Measurements from ENCODE around the gene BORCS5. TPM values are rescaled to one million over a fixed set of nuclear protein-coding genes. Genes with fewer than 3 reads are reported as not detected.

The BORCS5 gene
- total and polyA plus RNA-seq, 7 experiments from 2014 or later: 8.4 to 28.2 (median 18.6) TPM

- POLR2A ChIA-PET: interaction anchor here (1.4 kb wide), 1 partner anchor 31 kb away, joined by 3 read pairs; the partner anchor contains the start of gene BORCS5
- Mint-ChIP-seq H3K4me3 (no peak overlapping the region), H3K36me3 (peaks cover 0 to 9% (median 3%) of the 10 kb centered on the region in 5 donors), H3K9me3 (peaks cover 0 to 4% (median 0%) of the 10 kb centered on the region in 11 donors), H3K4me1 (peaks cover 7 to 21% (median 15%) of the 10 kb centered on the region in 7 donors), H3K27me3 (peaks cover 0 to 2% (median 0%) of the 10 kb centered on the region in 5 donors), H3K27ac (peak overlapping the region in 1 of 9 donors; percentile 43)
- no peak overlapping the region for H3K27ac ChIP-seq (ENCODE audit: low read depth, low read length)
- H3K4me3 ChIP-seq (ENCODE audit: low read length): no peak overlapping the region
- peaks cover 0 to 7% of the 10 kb centered on the region in 2 donors for H3K4me1 ChIP-seq (ENCODE audit: control insufficient read depth in 2 of 2, insufficient read depth in 2 of 2, low read length in 2 of 2)
- no peaks in the 10 kb centered on the region for H3K9me3 ChIP-seq (ENCODE audit: control insufficient read depth in 2 of 3, low read length in 3 of 3)
- CTCF ChIA-PET: interaction anchor here (0.6 to 1.6 kb wide), 2 partner anchors 31 to 771 kb away, joined by 3 to 4 read pairs; no protein-coding TSS in a partner anchor
- intact Hi-C loops (cut with micrococcal nuclease): loop anchor here (2.0 to 5.0 kb wide), 2 partner anchors 255 to 289 kb away; partner anchors contain the start of gene BCL2L14 (in 1 of the 2)
- no peaks in the 10 kb centered on the region for H3K27me3 ChIP-seq (ENCODE audit: control insufficient read depth in 2 of 2, insufficient read depth in 2 of 2, low read length in 2 of 2)
- H3K36me3 ChIP-seq (ENCODE audit: control insufficient read depth in 2 of 3, insufficient read depth in 3 of 3, low read length in 3 of 3): peaks cover 0 to 5% (median 3%) of the 10 kb centered on the region in 3 experiments
- DNase-seq (no peak), ATAC-seq (no peak)
Measured at GRCh38 chr12:12326262-12326661, 30.6 kb upstream of the BORCS5 start.

DNA sequence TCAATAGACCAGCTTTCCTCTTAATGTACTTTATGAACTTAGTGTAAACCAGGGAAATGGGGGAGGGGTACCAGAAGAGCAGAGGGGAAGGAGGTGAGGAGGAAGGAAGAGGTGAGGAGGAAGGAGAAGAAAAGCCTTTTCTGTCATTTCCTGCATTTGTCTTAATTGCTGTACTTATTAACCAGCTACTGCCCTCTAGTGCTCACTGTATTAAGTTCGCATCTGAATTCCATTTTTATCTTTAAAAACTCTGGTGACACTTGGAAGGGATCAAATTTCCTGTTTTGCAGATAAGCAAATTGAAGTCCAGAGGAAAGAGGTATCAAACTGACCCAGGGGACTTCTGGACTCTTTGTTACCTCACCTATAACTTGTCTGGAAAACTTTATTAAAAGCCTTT lies 29.1 kb upstream of the BORCS5 start:
- peaks cover 0 to 7% of the 10 kb centered on the region in 2 donors for H3K4me1 ChIP-seq (ENCODE audit: control insufficient read depth in 2 of 2, insufficient read depth in 2 of 2, low read length in 2 of 2)
- peaks cover 0 to 9% (median 3%) of the 10 kb centered on the region in 5 donors for H3K36me3 Mint-ChIP-seq
- peak in 7 of 9 donors; percentile 37 to 74 (median 64) for DNase-seq
- H3K27me3 ChIP-seq (ENCODE audit: control insufficient read depth in 2 of 2, insufficient read depth in 2 of 2, low read length in 2 of 2): no peaks in the 10 kb centered on the region
- H3K27me3 Mint-ChIP-seq: no peaks in the 10 kb centered on the region
- peak; percentile 89 for ATAC-seq
- POLR2A ChIA-PET: no interaction called here
- intact Hi-C loops (cut with micrococcal nuclease): loop anchor here (1.0 to 5.0 kb wide), 8 partner anchors 61 to 1557 kb away; partner anchors contain the start of genes BCL2L14 (in 1 of the 2) and LRP6 (in 1 of the 2)
- H3K36me3 ChIP-seq (ENCODE audit: control insufficient read depth in 2 of 3, insufficient read depth in 3 of 3, low read length in 3 of 3): peaks cover 0 to 5% (median 3%) of the 10 kb centered on the region in 3 experiments
- peak overlapping the region in 7 of 9 donors; percentile 39 to 81 (median 72) for H3K27ac Mint-ChIP-seq
- no peak overlapping the region for H3K4me3 ChIP-seq (ENCODE audit: low read length)
- no peaks in the 10 kb centered on the region for H3K9me3 ChIP-seq (ENCODE audit: control insufficient read depth in 2 of 3, low read length in 3 of 3)
- H3K9me3 Mint-ChIP-seq: peaks cover 0 to 4% (median 0%) of the 10 kb centered on the region in 11 donors
- H3K4me1 Mint-ChIP-seq: peaks cover 3 to 14% (median 10%) of the 10 kb centered on the region in 7 donors
- peak overlapping the region; percentile 20 for H3K27ac ChIP-seq (ENCODE audit: low read depth, low read length)
- CTCF ChIA-PET: interaction anchor here (0.6 to 2.2 kb wide), 13 partner anchors 22 to 752 kb away, joined by 3 to 13 read pairs (median 3); partner anchors contain the start of genes BORCS5, ETV6 and MANSC1
- peak overlapping the region in 1 of 10 donors; percentile 23 for H3K4me3 Mint-ChIP-seq

GRCh38 chr12:12331244-12331771 lies 25.6 kb upstream of the BORCS5 start:
- Histone ChIP-seq H3K4me3 (ENCODE audit: low read length) (no peak overlapping the region), H3K27ac (ENCODE audit: low read depth, low read length) (no peak overlapping the region), H3K9me3 (ENCODE audit: control insufficient read depth in 2 of 3, low read length in 3 of 3) (no peaks in the 10 kb centered on the region), H3K36me3 (ENCODE audit: control insufficient read depth in 2 of 3, insufficient read depth in 3 of 3, low read length in 3 of 3) (peaks cover 0 to 5% (median 3%) of the 10 kb centered on the region in 3 experiments), H3K27me3 (ENCODE audit: control insufficient read depth in 2 of 2, insufficient read depth in 2 of 2, low read length in 2 of 2) (no peaks in the 10 kb centered on the region), H3K4me1 (ENCODE audit: control insufficient read depth in 2 of 2, insufficient read depth in 2 of 2, low read length in 2 of 2) (peaks cover 0 to 18% of the 10 kb centered on the region in 2 donors)
- Mint-ChIP-seq H3K4me3 (no peak overlapping the region), H3K9me3 (peaks cover 0 to 2% (median 0%) of the 10 kb centered on the region in 11 donors), H3K27ac (peak overlapping the region in 7 of 9 donors; percentile 0 to 80 (median 40)), H3K36me3 (peaks cover 0 to 16% (median 7%) of the 10 kb centered on the region in 5 donors), H3K27me3 (no peaks in the 10 kb centered on the region), H3K4me1 (peaks cover 18 to 38% (median 30%) of the 10 kb centered on the region in 7 donors)
- ChIA-PET POLR2A (no interaction called here), CTCF (interaction anchor here (1.2 kb wide), 1 partner anchor 567 kb away, joined by 3 read pairs; no protein-coding TSS in a partner anchor)
- intact Hi-C loops (cut with micrococcal nuclease): no loop called here
- no peak for DNase-seq
- ATAC-seq: no peak

DNA sequence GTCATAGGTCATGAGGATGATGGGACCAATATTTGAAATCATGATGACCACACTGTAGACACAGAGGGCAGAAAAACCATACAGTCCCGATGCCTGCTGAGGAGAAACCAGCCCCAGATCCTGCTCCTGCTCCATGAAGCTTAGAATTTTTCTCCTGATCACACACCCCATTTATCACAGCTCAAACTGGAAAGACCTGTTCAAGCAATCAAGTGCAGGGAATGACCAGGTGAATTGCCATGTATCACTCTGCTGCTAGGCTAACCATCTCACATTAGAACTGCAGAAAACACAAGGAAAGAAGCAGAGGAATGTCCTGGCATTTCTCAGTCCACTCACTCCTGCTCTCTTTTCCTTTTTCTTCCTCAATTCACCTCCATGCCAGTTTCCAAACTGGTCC lies 25.0 kb upstream of the BORCS5 start:
- peaks cover 18 to 38% (median 30%) of the 10 kb centered on the region in 7 donors for H3K4me1 Mint-ChIP-seq
- H3K9me3 Mint-ChIP-seq: peaks cover 0 to 2% (median 0%) of the 10 kb centered on the region in 11 donors

GRCh38 chr12:12333407-12334366 lies 23.2 kb upstream of the BORCS5 start:
- intact Hi-C loops (cut with micrococcal nuclease): loop anchor here (1.0 to 2.0 kb wide), 5 partner anchors 16 to 779 kb away; partner anchors contain the start of genes BORCS5 (in 1 of the 2) and LRP6 (in 1 of the 2)
- no peak overlapping the region for H3K27ac ChIP-seq (ENCODE audit: low read depth, low read length)

More for the DNA sequence above, 25.0 kb upstream of the BORCS5 start:
- ChIA-PET CTCF (interaction anchor here (1.2 kb wide), 3 partner anchors 18 to 568 kb away, joined by 3 to 7 read pairs (median 3); partner anchors contain the start of genes BORCS5 and MANSC1), POLR2A (no interaction called here)
- Mint-ChIP-seq H3K27me3 (no peaks in the 10 kb centered on the region), H3K27ac (peak overlapping the region in 3 of 9 donors; percentile 18 to 69 (median 28)), H3K36me3 (peaks cover 0 to 16% (median 7%) of the 10 kb centered on the region in 5 donors), H3K4me3 (no peak overlapping the region)
- Histone ChIP-seq H3K4me1 (ENCODE audit: control insufficient read depth in 2 of 2, insufficient read depth in 2 of 2, low read length in 2 of 2) (peaks cover 0 to 18% of the 10 kb centered on the region in 2 donors), H3K27ac (ENCODE audit: low read depth, low read length) (no peak overlapping the region), H3K9me3 (ENCODE audit: control insufficient read depth in 2 of 3, low read length in 3 of 3) (no peaks in the 10 kb centered on the region), H3K36me3 (ENCODE audit: control insufficient read depth in 2 of 3, insufficient read depth in 3 of 3, low read length in 3 of 3) (peaks cover 0 to 5% (median 3%) of the 10 kb centered on the region in 3 experiments), H3K27me3 (ENCODE audit: control insufficient read depth in 2 of 2, insufficient read depth in 2 of 2, low read length in 2 of 2) (no peaks in the 10 kb centered on the region), H3K4me3 (ENCODE audit: low read length) (no peak overlapping the region)
- DNase-seq (no peak), ATAC-seq (no peak)
- intact Hi-C loops (cut with micrococcal nuclease): no loop called here

More at GRCh38 chr12:12333407-12334366, 23.2 kb upstream of the BORCS5 start:
- Histone ChIP-seq H3K9me3 (ENCODE audit: control insufficient read depth in 2 of 3, low read length in 3 of 3) (no peaks in the 10 kb centered on the region), H3K36me3 (ENCODE audit: control insufficient read depth in 2 of 3, insufficient read depth in 3 of 3, low read length in 3 of 3) (peaks cover 0 to 5% (median 3%) of the 10 kb centered on the region in 3 experiments), H3K4me1 (ENCODE audit: control insufficient read depth in 2 of 2, insufficient read depth in 2 of 2, low read length in 2 of 2) (peaks cover 0 to 10% of the 10 kb centered on the region in 2 donors), H3K4me3 (ENCODE audit: low read length) (no peak overlapping the region), H3K27me3 (ENCODE audit: control insufficient read depth in 2 of 2, insufficient read depth in 2 of 2, low read length in 2 of 2) (no peaks in the 10 kb centered on the region)
- H3K4me1 Mint-ChIP-seq: peaks cover 13 to 38% (median 29%) of the 10 kb centered on the region in 7 donors
- H3K9me3 Mint-ChIP-seq: peaks cover 0 to 2% (median 0%) of the 10 kb centered on the region in 11 donors
- ATAC-seq (no peak), DNase-seq (no peak)
- H3K36me3 Mint-ChIP-seq: peaks cover 0 to 16% (median 7%) of the 10 kb centered on the region in 5 donors
- H3K27me3 Mint-ChIP-seq: no peaks in the 10 kb centered on the region
- H3K4me3 Mint-ChIP-seq: peak overlapping the region in 6 of 10 donors; percentile 18 to 43 (median 32)
- ChIA-PET POLR2A (interaction anchor here (0.6 to 2.8 kb wide), 4 partner anchors 16 to 605 kb away, joined by 3 to 17 read pairs (median 4); partner anchors contain the start of genes BORCS5 and MANSC1), CTCF (interaction anchor here (0.5 to 1.6 kb wide), 10 partner anchors 9 to 350 kb away, joined by 3 to 6 read pairs (median 4); partner anchors contain the start of gene LRP6)
- H3K27ac Mint-ChIP-seq: peak overlapping the region in 8 of 9 donors; percentile 35 to 84 (median 64)

Measured in naive thymus-derived CD4-positive, alpha-beta T cell (primary cell).